Upper lobe of left lung (tissue), 4 donors: Measurements from ENCODE around the gene SSBP3.

Experiments
- EP300 ChIP-seq, 4 donors: sonication (generic); formaldehyde crosslinking; IDR thresholded peaks; one replicate each; pipeline ENCODE4 v1.5.1; 2017; ENCODE audit warnings: antibody characterized with exemption in 4 of 4, control low read depth in 2 of 4
- POLR2A ChIP-seq, 4 donors: fragments of 450-650 bp; IDR thresholded peaks; one replicate each; pipeline ENCODE4 v1.5.1; 2016 to 2017; ENCODE audit warnings: antibody characterized with exemption in 4 of 4, mild to moderate bottlenecking in 2 of 4
- TF ChIP-seq, protein P1 (sequence below), 6 experiments: fragments of 450-650 bp in 4 of 6; fragments of 200-600 bp in 2 of 6; sonication (generic) in 2 of 6; IDR thresholded peaks; one replicate each; pipeline ENCODE4 v1.5.1; 2016 to 2019; ENCODE audit warnings: antibody characterized with exemption in 6 of 6

DNA sequence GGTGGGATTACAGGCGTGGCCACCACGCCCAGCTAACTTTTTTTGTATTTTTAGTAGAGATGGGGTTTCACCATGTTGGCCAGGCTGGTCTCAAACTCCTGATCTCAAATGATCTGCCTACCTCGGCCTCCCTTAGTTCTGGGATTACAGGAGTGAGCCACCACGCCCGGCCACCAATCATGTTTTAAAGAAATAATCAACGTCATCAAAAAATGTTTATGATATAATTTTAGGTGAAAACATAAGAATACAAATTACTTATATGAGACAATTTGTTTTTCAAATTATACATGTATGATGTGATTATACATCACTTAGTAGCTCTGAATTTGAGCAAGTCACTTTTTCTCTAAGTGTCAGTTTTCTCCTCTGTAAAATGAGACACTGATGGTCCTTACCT lies 31.6 kb upstream of the SSBP3 start:
- TF ChIP-seq, protein P1, sequence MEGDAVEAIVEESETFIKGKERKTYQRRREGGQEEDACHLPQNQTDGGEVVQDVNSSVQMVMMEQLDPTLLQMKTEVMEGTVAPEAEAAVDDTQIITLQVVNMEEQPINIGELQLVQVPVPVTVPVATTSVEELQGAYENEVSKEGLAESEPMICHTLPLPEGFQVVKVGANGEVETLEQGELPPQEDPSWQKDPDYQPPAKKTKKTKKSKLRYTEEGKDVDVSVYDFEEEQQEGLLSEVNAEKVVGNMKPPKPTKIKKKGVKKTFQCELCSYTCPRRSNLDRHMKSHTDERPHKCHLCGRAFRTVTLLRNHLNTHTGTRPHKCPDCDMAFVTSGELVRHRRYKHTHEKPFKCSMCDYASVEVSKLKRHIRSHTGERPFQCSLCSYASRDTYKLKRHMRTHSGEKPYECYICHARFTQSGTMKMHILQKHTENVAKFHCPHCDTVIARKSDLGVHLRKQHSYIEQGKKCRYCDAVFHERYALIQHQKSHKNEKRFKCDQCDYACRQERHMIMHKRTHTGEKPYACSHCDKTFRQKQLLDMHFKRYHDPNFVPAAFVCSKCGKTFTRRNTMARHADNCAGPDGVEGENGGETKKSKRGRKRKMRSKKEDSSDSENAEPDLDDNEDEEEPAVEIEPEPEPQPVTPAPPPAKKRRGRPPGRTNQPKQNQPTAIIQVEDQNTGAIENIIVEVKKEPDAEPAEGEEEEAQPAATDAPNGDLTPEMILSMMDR (IDR thresholded peaks at IDR 0.05) = no peak
- TF ChIP-seq POLR2A (IDR thresholded peaks at IDR 0.05) (no peak), EP300 (IDR thresholded peaks at IDR 0.05) (no peak)
